ENCODE results near the gene ALK.

Gene ALK

DNA sequence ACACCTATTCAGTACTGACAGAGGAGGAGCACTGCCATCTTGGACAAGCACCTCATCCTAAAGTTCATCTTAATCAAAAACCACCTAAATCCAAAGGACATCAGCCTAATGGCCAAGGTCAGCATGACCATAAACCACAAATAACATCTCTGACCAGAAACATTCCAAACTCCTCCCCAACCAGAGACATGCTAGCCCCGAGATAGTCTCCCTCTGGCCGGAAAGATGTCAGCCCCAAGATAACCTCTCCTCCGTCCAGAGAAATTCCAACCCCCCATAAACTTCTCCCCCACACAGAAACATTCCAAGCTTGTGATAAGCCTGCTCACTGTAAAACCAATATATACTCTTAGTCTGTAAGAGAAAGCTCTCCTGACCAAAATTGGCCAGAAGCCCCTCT, 545.5 kb downstream of the ALK start:
- TF ChIP-seq POLR2AphosphoS5 (IDR thresholded peaks at IDR 0.05; ENCODE audit: low read depth, low read length): no peak
- TF ChIP-seq SIN3A (IDR thresholded peaks at IDR 0.05; ENCODE audit: borderline replicate concordance, insufficient read depth, low read length): no peak
- no peak for TF ChIP-seq TAF1 (IDR thresholded peaks at IDR 0.05; ENCODE audit: borderline replicate concordance, insufficient read depth, low read length)
- TF ChIP-seq FOXP2 (optimal IDR thresholded peaks at IDR 0.05; ENCODE audit: borderline replicate concordance, extremely low read depth, extremely low read length, insufficient read depth): no peak
- TF ChIP-seq, protein P1, sequence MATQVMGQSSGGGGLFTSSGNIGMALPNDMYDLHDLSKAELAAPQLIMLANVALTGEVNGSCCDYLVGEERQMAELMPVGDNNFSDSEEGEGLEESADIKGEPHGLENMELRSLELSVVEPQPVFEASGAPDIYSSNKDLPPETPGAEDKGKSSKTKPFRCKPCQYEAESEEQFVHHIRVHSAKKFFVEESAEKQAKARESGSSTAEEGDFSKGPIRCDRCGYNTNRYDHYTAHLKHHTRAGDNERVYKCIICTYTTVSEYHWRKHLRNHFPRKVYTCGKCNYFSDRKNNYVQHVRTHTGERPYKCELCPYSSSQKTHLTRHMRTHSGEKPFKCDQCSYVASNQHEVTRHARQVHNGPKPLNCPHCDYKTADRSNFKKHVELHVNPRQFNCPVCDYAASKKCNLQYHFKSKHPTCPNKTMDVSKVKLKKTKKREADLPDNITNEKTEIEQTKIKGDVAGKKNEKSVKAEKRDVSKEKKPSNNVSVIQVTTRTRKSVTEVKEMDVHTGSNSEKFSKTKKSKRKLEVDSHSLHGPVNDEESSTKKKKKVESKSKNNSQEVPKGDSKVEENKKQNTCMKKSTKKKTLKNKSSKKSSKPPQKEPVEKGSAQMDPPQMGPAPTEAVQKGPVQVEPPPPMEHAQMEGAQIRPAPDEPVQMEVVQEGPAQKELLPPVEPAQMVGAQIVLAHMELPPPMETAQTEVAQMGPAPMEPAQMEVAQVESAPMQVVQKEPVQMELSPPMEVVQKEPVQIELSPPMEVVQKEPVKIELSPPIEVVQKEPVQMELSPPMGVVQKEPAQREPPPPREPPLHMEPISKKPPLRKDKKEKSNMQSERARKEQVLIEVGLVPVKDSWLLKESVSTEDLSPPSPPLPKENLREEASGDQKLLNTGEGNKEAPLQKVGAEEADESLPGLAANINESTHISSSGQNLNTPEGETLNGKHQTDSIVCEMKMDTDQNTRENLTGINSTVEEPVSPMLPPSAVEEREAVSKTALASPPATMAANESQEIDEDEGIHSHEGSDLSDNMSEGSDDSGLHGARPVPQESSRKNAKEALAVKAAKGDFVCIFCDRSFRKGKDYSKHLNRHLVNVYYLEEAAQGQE (IDR thresholded peaks at IDR 0.05; ENCODE audit: insufficient read depth in 1 of 2, low read depth in 2 of 2, low read length in 2 of 2): no peak

DNA sequence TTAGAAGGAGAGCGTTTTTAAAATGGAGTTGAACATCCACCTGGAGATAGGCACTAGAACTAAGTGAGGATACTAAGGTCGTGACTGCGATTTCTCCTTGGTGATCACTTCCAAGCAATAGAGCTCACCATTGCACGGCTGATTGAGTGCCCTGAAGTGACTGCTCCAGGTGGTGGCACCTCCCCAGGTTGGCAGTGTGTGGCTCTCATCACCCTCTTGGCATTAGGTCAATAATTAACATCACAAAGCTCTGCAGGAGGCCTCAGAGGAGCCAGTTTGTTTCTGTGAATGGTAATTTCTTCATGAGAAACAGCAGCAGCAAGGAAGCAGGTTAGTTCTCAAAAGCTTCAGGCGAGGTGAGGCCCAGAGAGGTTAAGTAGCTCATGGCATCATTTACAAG, 546.6 kb downstream of the ALK start:
- TF ChIP-seq FOXP2 (optimal IDR thresholded peaks at IDR 0.05; ENCODE audit: borderline replicate concordance, extremely low read depth, extremely low read length, insufficient read depth): no peak

DNA sequence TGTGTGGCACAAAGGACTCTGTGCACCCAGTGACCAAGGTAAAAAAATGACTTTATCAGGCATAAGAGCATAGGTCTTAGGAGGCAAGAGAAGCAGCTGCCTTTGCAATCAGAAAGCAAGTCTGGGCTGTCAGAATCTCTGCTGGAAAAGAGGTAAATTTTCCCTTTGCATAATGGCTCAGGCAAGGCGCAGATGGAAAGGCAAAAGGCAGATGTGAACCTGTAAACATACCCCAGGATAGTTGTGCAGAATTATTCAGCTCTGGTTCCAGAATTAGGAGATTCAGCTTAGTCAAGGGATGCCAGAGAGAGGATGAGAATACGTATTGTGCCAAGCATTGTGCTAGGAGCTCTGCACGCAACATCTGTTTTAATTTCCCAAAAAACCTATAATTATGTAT, 547.5 kb downstream of the ALK start:
- TF ChIP-seq FOXP2 (optimal IDR thresholded peaks at IDR 0.05; ENCODE audit: borderline replicate concordance, extremely low read depth, extremely low read length, insufficient read depth) (no peak), SIN3A (IDR thresholded peaks at IDR 0.05; ENCODE audit: borderline replicate concordance, insufficient read depth, low read length) (no peak), POLR2AphosphoS5 (IDR thresholded peaks at IDR 0.05; ENCODE audit: low read depth, low read length) (no peak), TAF1 (IDR thresholded peaks at IDR 0.05; ENCODE audit: borderline replicate concordance, insufficient read depth, low read length) (no peak)
- TF ChIP-seq, protein P1 (IDR thresholded peaks at IDR 0.05; ENCODE audit: insufficient read depth in 1 of 2, low read depth in 2 of 2, low read length in 2 of 2): no peak

DNA sequence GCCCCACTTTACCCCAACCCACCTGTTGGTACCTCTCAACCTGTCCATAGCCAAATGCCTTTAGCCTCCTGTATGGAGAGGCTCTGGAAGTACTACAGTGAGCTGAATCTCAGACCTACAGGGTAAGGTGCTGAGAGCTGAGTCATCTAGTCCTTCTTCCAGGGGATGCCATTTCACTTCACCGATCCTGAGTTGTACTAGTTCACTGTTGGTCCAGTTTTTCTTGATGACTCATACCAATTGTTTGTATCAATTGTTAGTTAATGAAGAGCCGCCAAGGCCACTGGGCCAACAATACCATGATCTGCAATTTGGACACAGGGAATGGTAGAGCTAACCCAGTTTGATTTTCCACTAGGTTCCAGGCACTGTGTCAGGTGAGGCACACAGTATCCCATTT, 549.2 kb downstream of the ALK start:
- no peak for TF ChIP-seq FOXP2 (optimal IDR thresholded peaks at IDR 0.05; ENCODE audit: borderline replicate concordance, extremely low read depth, extremely low read length, insufficient read depth)

DNA sequence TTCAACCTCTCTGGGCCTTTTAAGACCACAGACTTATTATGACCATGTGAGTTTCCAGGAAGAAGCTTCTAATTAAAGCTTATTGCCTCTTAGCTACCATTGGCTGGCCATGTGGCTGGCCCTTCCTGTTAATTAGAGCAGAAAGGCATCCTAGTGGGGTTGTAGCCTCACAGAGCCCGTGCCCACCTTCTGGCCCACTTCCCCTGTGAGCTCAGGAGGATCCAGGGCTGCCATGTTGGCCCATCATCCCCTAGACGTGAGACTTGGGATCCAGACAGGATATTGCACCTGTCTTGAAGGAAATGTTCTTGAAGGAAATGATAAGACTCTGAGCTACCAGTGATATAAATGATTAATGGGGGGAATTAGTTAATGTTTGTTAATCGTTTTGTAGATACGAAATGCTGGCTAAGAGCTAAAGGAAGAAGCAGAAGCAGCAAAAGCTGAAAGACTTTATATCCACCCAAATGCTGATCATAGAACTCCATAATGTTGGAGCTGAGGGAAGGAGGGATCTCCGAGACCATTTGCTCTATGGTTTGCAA, 550.7 kb downstream of the ALK start:
- TF ChIP-seq POLR2AphosphoS5 (IDR thresholded peaks at IDR 0.05; ENCODE audit: low read depth, low read length): no peak
- TF ChIP-seq SIN3A (IDR thresholded peaks at IDR 0.05; ENCODE audit: borderline replicate concordance, insufficient read depth, low read length): no peak
- TF ChIP-seq, protein P1 (IDR thresholded peaks at IDR 0.05; ENCODE audit: insufficient read depth in 1 of 2, low read depth in 2 of 2, low read length in 2 of 2): no peak
- no peak for TF ChIP-seq FOXP2 (optimal IDR thresholded peaks at IDR 0.05; ENCODE audit: borderline replicate concordance, extremely low read depth, extremely low read length, insufficient read depth)
- TF ChIP-seq TAF1 (IDR thresholded peaks at IDR 0.05; ENCODE audit: borderline replicate concordance, insufficient read depth, low read length): no peak

DNA sequence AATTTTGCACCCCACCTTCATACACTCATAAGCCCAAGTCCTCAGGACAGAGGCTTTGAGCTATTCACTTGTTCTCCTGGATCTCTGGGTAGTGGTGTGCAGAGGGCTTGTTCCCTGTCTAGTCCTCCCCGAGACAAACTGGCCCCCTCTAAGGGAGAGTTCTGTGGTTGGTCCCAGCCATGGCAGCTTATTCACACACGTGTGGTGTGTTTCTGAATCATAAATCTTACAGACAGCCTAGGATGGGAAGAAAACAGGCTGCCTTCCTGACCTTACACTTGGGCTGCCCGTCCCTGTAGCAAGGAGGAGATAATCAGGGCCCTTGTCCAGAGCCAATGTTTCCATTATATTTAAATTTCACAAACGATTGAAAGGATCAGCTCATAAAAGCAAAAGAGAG, 551.2 kb downstream of the ALK start:
- TF ChIP-seq TAF1 (IDR thresholded peaks at IDR 0.05; ENCODE audit: borderline replicate concordance, insufficient read depth, low read length) (no peak), FOXP2 (optimal IDR thresholded peaks at IDR 0.05; ENCODE audit: borderline replicate concordance, extremely low read depth, extremely low read length, insufficient read depth) (no peak), SIN3A (IDR thresholded peaks at IDR 0.05; ENCODE audit: borderline replicate concordance, insufficient read depth, low read length) (no peak), POLR2AphosphoS5 (IDR thresholded peaks at IDR 0.05; ENCODE audit: low read depth, low read length) (no peak)
- TF ChIP-seq, protein P1 (IDR thresholded peaks at IDR 0.05; ENCODE audit: insufficient read depth in 1 of 2, low read depth in 2 of 2, low read length in 2 of 2): no peak
